Measurements from ENCODE around the gene WDR64. TPM values are rescaled to one million over a fixed set of nuclear protein-coding genes. Genes with fewer than 3 reads are reported as not detected.

WDR64 gene
- total and polyA plus RNA-seq, 2 of the 13 experiments (the other 11 are each of a cell fraction or from before 2014, with no cell fraction given): not detected

GRCh38 chr1:241847796-241848685 is 196.0 kb downstream of the WDR64 start, which contains the start of gene EXO1 (continued):
- TF ChIP-seq LRRFIP1 (CRISPR knock-in tag; conservative IDR thresholded peaks at IDR 0.05) (no peak), ZNF746 (CRISPR knock-in tag; IDR thresholded peaks at IDR 0.05) (no peak), ZNF501 (CRISPR knock-in tag; IDR thresholded peaks at IDR 0.05) (peak; percentile 97), ZNF335 (CRISPR knock-in tag; IDR thresholded peaks at IDR 0.05) (no peak; the same call in 1 of the 2 replicates), PAF1 (CRISPR knock-in tag; IDR thresholded peaks at IDR 0.05) (no peak), AFF4 (CRISPR knock-in tag; IDR thresholded peaks at IDR 0.05) (no peak), ZFY (CRISPR knock-in tag; IDR thresholded peaks at IDR 0.05) (peak; percentile 72), ZNF646 (CRISPR knock-in tag; IDR thresholded peaks at IDR 0.05) (no peak), EHMT2 (IDR thresholded peaks at IDR 0.05; ENCODE audit: borderline replicate concordance, low read depth, low read length) (peak; percentile 33; the same call in 1 of the 2 replicates), ZNF44 (CRISPR knock-in tag; IDR thresholded peaks at IDR 0.05) (no peak), KDM5A (IDR thresholded peaks at IDR 0.05; ENCODE audit: borderline replicate concordance, low read length) (peak; percentile 82), CEBPG (CRISPR knock-in tag; IDR thresholded peaks at IDR 0.05) (peak; percentile 54), FOXO1 (CRISPR knock-in tag; IDR thresholded peaks at IDR 0.05) (peak; percentile 66; the same call in 1 of the 2 replicates), ZNF24 (IDR thresholded peaks at IDR 0.05) (no peak), TERF1 (CRISPR knock-in tag; IDR thresholded peaks at IDR 0.05) (no peak)
